Lower leg skin (tissue), 4 donors: ENCODE data around the gene CRYBA4. TPM values are rescaled to one million over a fixed set of nuclear protein-coding genes. Genes with fewer than 3 reads are reported as not detected.

Experiments used
- DNase-seq, 2 donors: peaks; one replicate each; pipeline ENCODE4 v3.0.0-alpha.2; 2019; ENCODE audit warnings: low spot score in 2 of 2
- H3K4me3 ChIP-seq: fragments of 200-600 bp; sonication (generic); 2 replicates; pipeline ENCODE4 v1.5.1; 2017; ENCODE audit warnings: mild to moderate bottlenecking, low read depth; ENCODE audit not compliant: poor library complexity, severe bottlenecking
- CTCF ChIP-seq, 3 donors: fragments of 450-650 bp; IDR thresholded peaks; one replicate each; pipeline ENCODE4 v1.5.1; 2016; ENCODE audit warnings: antibody characterized with exemption in 3 of 3, mild to moderate bottlenecking in 3 of 3, moderate library complexity in 2 of 3
- POLR2A ChIP-seq, 2 donors: fragments of 450-650 bp; IDR thresholded peaks; one replicate each; pipeline ENCODE4 v1.6.1; 2016 to 2017; ENCODE audit warnings: antibody characterized with exemption in 2 of 2, mild to moderate bottlenecking in 1 of 2, moderate library complexity in 1 of 2
- WGBS, 2 donors: methylation state at CpG; one replicate each; pipeline ENCODE4 v1.1.5; 2018; 5-methylcytosine and 5-hydroxymethylcytosine counted together
- intact Hi-C: fragments of 100-400 bp; cut with DNase I; formaldehyde crosslinking; loops from one replicate; pipeline ENCODE4 v1.15.0; 2023; ENCODE audit warnings: low total_unique reads
- total RNA-seq, 4 donors: library from RNA; depleted of rRNA; stranded (reverse); fragments of >200 nt; gene quantifications; one replicate each; pipeline ENCODE4 v1.1.0, GENCODE V29; 2016

CRYBA4 gene
- total RNA-seq, 4 donors from 2014 or later: not detected

- intact Hi-C loops: no loop called here
- TF ChIP-seq CTCF (IDR thresholded peaks at IDR 0.05) (no peak), POLR2A (IDR thresholded peaks at IDR 0.05) (no peak)
- no peak for DNase-seq
- WGBS, 2 donors: 52 to 65% methylated on average over 5 of the region's 5 CpGs
- H3K4me3 ChIP-seq: no peak overlapping the region
Measured at GRCh38 chr22:26615149-26615548, 6.6 kb upstream of the CRYBA4 start.

- 72 to 79% methylated on average over 9 to 11 of the region's 11 CpGs for WGBS, 2 donors
- no peak overlapping the region for H3K4me3 ChIP-seq
- TF ChIP-seq POLR2A (IDR thresholded peaks at IDR 0.05): no peak
- no peak for TF ChIP-seq CTCF (IDR thresholded peaks at IDR 0.05)
- DNase-seq: no peak
- intact Hi-C loops: no loop called here
Measured at GRCh38 chr22:26615830-26616435, 5.8 kb upstream of the CRYBA4 start.

- WGBS, 2 donors: 71% methylated on average over 2 of the region's 2 CpGs
- no peak for DNase-seq
- H3K4me3 ChIP-seq: no peak overlapping the region
- TF ChIP-seq CTCF (IDR thresholded peaks at IDR 0.05) (no peak), POLR2A (IDR thresholded peaks at IDR 0.05) (no peak)
- intact Hi-C loops: no loop called here
Measured at GRCh38 chr22:26616650-26617049, 5.1 kb upstream of the CRYBA4 start.

- intact Hi-C loops: no loop called here
- no peak for DNase-seq
- no peak within 1 kb of the TSS for H3K4me3 ChIP-seq
- TF ChIP-seq POLR2A (IDR thresholded peaks at IDR 0.05) (no peak), CTCF (IDR thresholded peaks at IDR 0.05) (no peak)
- WGBS, 2 donors: 72 to 77% methylated on average over 7 of the region's 7 CpGs
Measured at GRCh38 chr22:26617271-26618199, 4.2 kb upstream of the CRYBA4 start, which contains the start of gene CRYBB1. Gene CRYBB1, minus strand, starts transcription at chr22:26618027. Its CDS starts 1,708 bp downstream, at chr22:26616319.

- intact Hi-C loops: no loop called here
- no peak overlapping the region for H3K4me3 ChIP-seq
- no peak for DNase-seq
- 68 to 94% methylated on average over 8 of the region's 8 CpGs for WGBS, 2 donors
- no peak for TF ChIP-seq CTCF (IDR thresholded peaks at IDR 0.05)
- no peak for TF ChIP-seq POLR2A (IDR thresholded peaks at IDR 0.05)
Measured at GRCh38 chr22:26618455-26618854, 3.3 kb upstream of the CRYBA4 start.
